HEK293 (cell line): Measurements from ENCODE around the gene PI4KB.

ENCODE experiments used
- CTCF ChIA-PET: fragments of 350-600 bp; formaldehyde crosslinking; extraction: SDS; loops from one replicate; lab custom pipeline; 2021; ENCODE audit warnings: antibody characterized with exemption; lab: Yijun Ruan, JAX
- POLR2A ChIA-PET: fragments of 300-600 bp; formaldehyde crosslinking; extraction: SDS; loops from one replicate; lab custom pipeline; 2020; ENCODE audit warnings: antibody characterized with exemption, inconsistent platforms; lab: Yijun Ruan, JAX
- H3K27ac ChIP-seq: fragments of 200-500 bp; sonication (Bioruptor generic); 2 replicates; pipeline ENCODE4 v1.5.1; 2014; ENCODE audit warnings: low read depth, low read length, control low read depth, inconsistent platforms; ENCODE audit errors: extremely low read depth
- H3K36me3 ChIP-seq, 2 experiments: fragments of 200-500 bp in 1 of 2; sonication (Bioruptor generic) in 1 of 2; 1 replicate in 1 of 2; 2 replicates in 1 of 2; pipeline ENCODE4 v1.5.1; 2014 to 2017; ENCODE audit warnings: inconsistent platforms in 2 of 2, low read length in 2 of 2; ENCODE audit not compliant: control insufficient read depth in 2 of 2, insufficient read depth in 1 of 2
- H3K4me1 ChIP-seq: fragments of 200-500 bp; sonication (Bioruptor generic); 2 replicates; pipeline ENCODE4 v1.5.1; 2014; ENCODE audit warnings: mild to moderate bottlenecking, low read length, inconsistent platforms; ENCODE audit not compliant: control insufficient read depth, insufficient read depth
- H3K4me3 ChIP-seq: 2 replicates; pipeline ENCODE4 v1.5.1; 2011; ENCODE audit warnings: low read depth, mild to moderate bottlenecking, control low read depth, low read length, moderate library complexity
- H3K9me3 ChIP-seq: fragments of 200-500 bp; sonication (Bioruptor generic); 2 replicates; pipeline ENCODE4 v1.5.1; 2014; ENCODE audit warnings: low read depth, low read length, inconsistent platforms; ENCODE audit not compliant: control insufficient read depth, insufficient read depth
- KLF1 ChIP-seq: fragments of 450-650 bp; formaldehyde crosslinking; IDR thresholded peaks from 2 replicates; pipeline ENCODE4 v1.5.1; 2016; ENCODE audit warnings: missing biosample characterization, missing genetic modification characterization
- PRDM10 ChIP-seq: fragments of 450-650 bp; formaldehyde crosslinking; IDR thresholded peaks from 2 replicates; pipeline ENCODE4 v1.5.1; 2016; ENCODE audit warnings: missing biosample characterization, missing genetic modification characterization
- TRIM28 ChIP-seq: IDR thresholded peaks from 2 replicates; pipeline ENCODE4 v1.6.1; 2011; ENCODE audit warnings: low read length, control low read depth, borderline replicate concordance
- ZBTB17 ChIP-seq: fragments of 450-650 bp; formaldehyde crosslinking; IDR thresholded peaks from 2 replicates; pipeline ENCODE4 v1.5.1; 2016; ENCODE audit warnings: missing biosample characterization, missing genetic modification characterization
- ZBTB44 ChIP-seq: fragments of 450-650 bp; IDR thresholded peaks from 2 replicates; pipeline ENCODE4 v1.5.1; 2018; ENCODE audit warnings: missing biosample characterization, mild to moderate bottlenecking, missing genetic modification characterization
- ZBTB48 ChIP-seq: fragments of 450-650 bp; formaldehyde crosslinking; IDR thresholded peaks from 2 replicates; pipeline ENCODE4 v1.5.1; 2016; ENCODE audit warnings: missing biosample characterization, missing genetic modification characterization
- ZFHX2 ChIP-seq: fragments of 450-650 bp; formaldehyde crosslinking; conservative IDR thresholded peaks from 2 replicates; pipeline ENCODE4 v1.5.1; 2016; ENCODE audit warnings: missing biosample characterization, missing genetic modification characterization
- ZFP3 ChIP-seq: fragments of 450-650 bp; formaldehyde crosslinking; IDR thresholded peaks from 2 replicates; pipeline ENCODE4 v1.5.1; 2016; ENCODE audit warnings: low read depth, missing biosample characterization, missing genetic modification characterization
- ZNF341 ChIP-seq: fragments of 450-650 bp; formaldehyde crosslinking; IDR thresholded peaks from 2 replicates; pipeline ENCODE4; 2016; ENCODE audit warnings: low read depth, missing biosample characterization, missing genetic modification characterization
- ZNF398 ChIP-seq: fragments of 450-650 bp; formaldehyde crosslinking; IDR thresholded peaks from 2 replicates; pipeline ENCODE4 v1.5.1; 2017; ENCODE audit warnings: missing biosample characterization, missing genetic modification characterization
- ZNF404 ChIP-seq: fragments of 450-650 bp; formaldehyde crosslinking; IDR thresholded peaks from 2 replicates; pipeline ENCODE4 v1.5.1; 2017; ENCODE audit warnings: missing biosample characterization, missing genetic modification characterization

PI4KB gene

GRCh38 chr1:151371370-151372057 lies 44.3 kb upstream of the PI4KB start (continued):
- 0 out of 2 replicates have a peak, but pooled peaks have one; percentile 16 for TF ChIP-seq ZBTB44 (tag by site-specific recombination)
- TF ChIP-seq ZNF404: no peak
- TF ChIP-seq ZBTB48 (tag by site-specific recombination): 0 out of 2 replicates have a peak, but pooled peaks have one; percentile 49
- peak; percentile 36; the same call in 1 of the 2 replicates for TF ChIP-seq ZBTB17 (tag by site-specific recombination)
- TF ChIP-seq ZFHX2 (tag by site-specific recombination): no peak

GRCh38 chr1:151370211-151370911 lies 43.1 kb upstream of the PI4KB start:
- POLR2A ChIA-PET: interaction anchor here (0.8 kb wide), 1 partner anchor 29 kb away, joined by 4 read pairs; the partner anchor contains the start of gene PSMB4
- no peak for TF ChIP-seq TRIM28
- no peak for TF ChIP-seq PRDM10 (tag by site-specific recombination)
- peak; percentile 55 for TF ChIP-seq ZNF341 (tag by site-specific recombination)
- TF ChIP-seq ZFHX2 (tag by site-specific recombination): peak; percentile 13; the same call in 1 of the 2 replicates
- peaks cover 0 to 40% of the 10 kb centered on the region in 2 experiments; a peak in 2 of 3 replicates for H3K36me3 ChIP-seq
- CTCF ChIA-PET: interaction anchor here (1.2 to 1.7 kb wide), 2 partner anchors 28 to 30 kb away, joined by 4 to 11 read pairs; no protein-coding TSS in a partner anchor
- H3K27ac ChIP-seq: no peak overlapping the region
- H3K9me3 ChIP-seq: no peaks in the 10 kb centered on the region
- no peak overlapping the region for H3K4me3 ChIP-seq
- H3K4me1 ChIP-seq: peaks cover 12% of the 10 kb centered on the region

GRCh38 chr1:151369621-151370048 lies 42.4 kb upstream of the PI4KB start:
- H3K4me3 ChIP-seq: no peak overlapping the region
- ChIA-PET CTCF (interaction anchor here (1.2 to 1.7 kb wide), 2 partner anchors 28 to 29 kb away, joined by 4 to 11 read pairs; no protein-coding TSS in a partner anchor), POLR2A (interaction anchor here (0.8 kb wide), 1 partner anchor 29 kb away, joined by 4 read pairs; the partner anchor contains the start of gene PSMB4)
- TF ChIP-seq ZFP3 (no peak), KLF1 (tag by site-specific recombination) (peak; percentile 72), ZNF398 (no peak)
- H3K4me1 ChIP-seq: peaks cover 12% of the 10 kb centered on the region
- H3K27ac ChIP-seq: no peak overlapping the region
- no peaks in the 10 kb centered on the region for H3K9me3 ChIP-seq
- peaks cover 0 to 48% of the 10 kb centered on the region in 2 experiments; a peak in 2 of 3 replicates for H3K36me3 ChIP-seq
